Spleen (tissue), 11 donors: ENCODE results near the gene PIPOX. TPM values are rescaled to one million over a fixed set of nuclear protein-coding genes. Genes with fewer than 3 reads are reported as not detected.
A peak's percentile ranks its signal among the peaks of the same experiment; 100 is the strongest.

Source experiments
- DNase-seq: peaks from one replicate; pipeline ENCODE4 v3.0.0-alpha.2; 2020
- H3K27ac ChIP-seq, 8 donors: fragments of 200-600 bp; sonication (generic) in 7 of 8; 1 replicate in 4 of 8; 2 replicates in 4 of 8; pipeline versions ENCODE4 v1.5.0 to v1.8.0; 2016 to 2021; ENCODE audit warnings: inconsistent platforms in 4 of 8, mild to moderate bottlenecking in 4 of 8, moderate library complexity in 1 of 8
- H3K27me3 ChIP-seq, 7 donors: fragments of 200-600 bp; sonication (generic) in 6 of 7; replicated peaks in 1 of 7; 1 replicate in 4 of 7; 2 replicates in 3 of 7; pipeline versions ENCODE4 v1.5.0 to v1.8.0; 2016 to 2021; ENCODE audit warnings: inconsistent platforms in 3 of 7, mild to moderate bottlenecking in 1 of 7
- H3K36me3 ChIP-seq, 6 donors: fragments of 200-600 bp; sonication (generic) in 5 of 6; 1 replicate in 4 of 6; 2 replicates in 2 of 6; pipeline versions ENCODE4 v1.5.0 to v1.8.0; 2016 to 2021; ENCODE audit warnings: inconsistent platforms in 2 of 6
- H3K4me1 ChIP-seq, 6 donors: fragments of 200-600 bp; sonication (generic) in 5 of 6; 1 replicate in 3 of 6; 2 replicates in 3 of 6; pipeline versions ENCODE4 v1.5.0 to v1.8.0; 2016 to 2021; ENCODE audit warnings: inconsistent platforms in 3 of 6
- H3K4me3 ChIP-seq, 8 donors: fragments of 200-600 bp; sonication (generic) in 7 of 8; 1 replicate in 4 of 8; 2 replicates in 4 of 8; pipeline versions ENCODE4 v1.5.0 to v1.8.0; 2016 to 2021; ENCODE audit warnings: inconsistent platforms in 4 of 8, mild to moderate bottlenecking in 4 of 8, moderate library complexity in 2 of 8
- H3K9me3 ChIP-seq, 8 donors: fragments of 200-600 bp; sonication (generic) in 7 of 8; 1 replicate in 4 of 8; 2 replicates in 4 of 8; pipeline versions ENCODE4 v1.5.0 to v1.8.0; 2016 to 2021; ENCODE audit warnings: inconsistent platforms in 4 of 8
- CTCF ChIP-seq, 11 experiments: fragments of 200-600 bp in 7 of 11; fragments of 450-650 bp in 4 of 11; sonication (generic) in 4 of 11; IDR thresholded peaks in 8 of 11; conservative IDR thresholded peaks in 3 of 11; 1 replicate in 7 of 11; 2 replicates in 4 of 11; pipeline versions ENCODE4 v1.4.0 to v1.8.0; 2016 to 2021; ENCODE audit warnings: antibody characterized with exemption in 11 of 11, inconsistent platforms in 4 of 11, mild to moderate bottlenecking in 1 of 11
- POLR2A ChIP-seq, 3 donors: fragments of 450-650 bp; IDR thresholded peaks; one replicate each; pipeline ENCODE4 v1.5.1; 2017; ENCODE audit warnings: antibody characterized with exemption in 3 of 3, mild to moderate bottlenecking in 1 of 3
- POLR2AphosphoS5 ChIP-seq, 3 donors: sonication (generic); formaldehyde crosslinking; IDR thresholded peaks; one replicate each; pipeline ENCODE4 v1.5.1; 2017; ENCODE audit warnings: antibody characterized with exemption in 3 of 3
- WGBS, 5 donors: extraction: QIAGEN DNeasy Blood & Tissue Kit in 3 of 5; methylation state at CpG; one replicate each; pipeline versions ENCODE4 v1.1.5 to v1.1.7; 2013 to 2018; 5-methylcytosine and 5-hydroxymethylcytosine counted together
- intact Hi-C: fragments of 100-400 bp; cut with DNase I; formaldehyde crosslinking; loops from one replicate; pipeline ENCODE4 v1.15.0; 2023; ENCODE audit warnings: low total_unique reads
- polyA plus RNA-seq, 3 donors: library from polyadenylated mRNA; stranded (reverse); fragments of 200-250 nt; gene quantifications; one replicate each; pipeline ENCODE4 v1.2.1, GENCODE V29; 2013
- total RNA-seq, 7 donors: library from RNA; depleted of rRNA in 3 of 7; stranded (reverse); fragments of >200 nt in 3 of 7; fragmentation: NEBNext Ultra II Directional in 4 of 7; extraction: Animal tissue kit (Norgen Biotek cat#: 25700) in 4 of 7; gene quantifications; one replicate each; pipeline versions ENCODE4 v1.1.0 to v1.2.1, GENCODE V29; 2016 to 2021
- donor health status: healthy with polysubstance abuse.
- donor health status: DM: no; HTN: no; CAD: no; lungs with moderate emphysema.
- donor health status: DM: no; HTN: no; CAD: no.
- donor health status: Bipolar disorder and iron deficiency.
- donor health status: healthy.
- donor health status: DM: no; HTN: no; CAD: no.
- donor health status: DM: yes; HTN: yes; CAD: no.

Gene PIPOX
- total and polyA plus RNA-seq, 10 donors: 0.64 to 8.3 (median 4.7) TPM

GRCh38 chr17:29076722-29077121, 33.8 kb downstream of the PIPOX start:
- Histone ChIP-seq H3K27me3 (no peaks in the 10 kb centered on the region), H3K27ac (no peak overlapping the region), H3K4me3 (no peak overlapping the region), H3K9me3 (no peaks in the 10 kb centered on the region), H3K36me3 (peaks cover 0 to 79% (median 33%) of the 10 kb centered on the region in 6 donors), H3K4me1 (no peaks in the 10 kb centered on the region)
- intact Hi-C loops: no loop called here
- 90 to 98% (median 96%) methylated on average over 7 of the region's 7 CpGs for WGBS, 5 donors
- no peak for TF ChIP-seq POLR2AphosphoS5 (IDR thresholded peaks at IDR 0.05)
- TF ChIP-seq POLR2A (IDR thresholded peaks at IDR 0.05): no peak
- TF ChIP-seq CTCF (IDR thresholded peaks at IDR 0.05 in 8 of 11, conservative IDR thresholded peaks at IDR 0.05 in 3 of 11): no peak
- DNase-seq: no peak

GRCh38 chr17:29077320-29077719, 34.4 kb downstream of the PIPOX start:
- H3K4me3 ChIP-seq: no peak overlapping the region
- H3K4me1 ChIP-seq: no peaks in the 10 kb centered on the region
- no peak overlapping the region for H3K27ac ChIP-seq
- H3K36me3 ChIP-seq: peaks cover 0 to 85% (median 39%) of the 10 kb centered on the region in 6 donors
- intact Hi-C loops: no loop called here
- H3K9me3 ChIP-seq: no peaks in the 10 kb centered on the region
- H3K27me3 ChIP-seq: no peaks in the 10 kb centered on the region
- no peak for TF ChIP-seq POLR2AphosphoS5 (IDR thresholded peaks at IDR 0.05)
- no peak for TF ChIP-seq CTCF (IDR thresholded peaks at IDR 0.05 in 8 of 11, conservative IDR thresholded peaks at IDR 0.05 in 3 of 11)
- TF ChIP-seq POLR2A (IDR thresholded peaks at IDR 0.05): no peak
- DNase-seq: no peak
- WGBS, 5 donors: 91 to 98% (median 96%) methylated on average over 7 of the region's 7 CpGs

GRCh38 chr17:29078183-29079045, 35.5 kb downstream of the PIPOX start:
- peaks cover 0 to 96% (median 45%) of the 10 kb centered on the region in 6 donors for H3K36me3 ChIP-seq
- no peaks in the 10 kb centered on the region for H3K9me3 ChIP-seq
- no peak overlapping the region for H3K27ac ChIP-seq
- no peaks in the 10 kb centered on the region for H3K27me3 ChIP-seq
- WGBS, 5 donors: 79 to 93% (median 86%) methylated on average over 9 of the region's 9 CpGs
- DNase-seq: no peak
- no peak overlapping the region for H3K4me3 ChIP-seq
- TF ChIP-seq POLR2AphosphoS5 (IDR thresholded peaks at IDR 0.05) (no peak), CTCF (IDR thresholded peaks at IDR 0.05 in 8 of 11, conservative IDR thresholded peaks at IDR 0.05 in 3 of 11) (no peak), POLR2A (IDR thresholded peaks at IDR 0.05) (no peak)
- intact Hi-C loops: no loop called here
- no peaks in the 10 kb centered on the region for H3K4me1 ChIP-seq

- intact Hi-C loops: no loop called here
- 91 to 95% (median 95%) methylated on average over 16 of the region's 16 CpGs for WGBS, 5 donors
- H3K4me3 ChIP-seq: no peak overlapping the region
- no peaks in the 10 kb centered on the region for H3K9me3 ChIP-seq
- H3K27me3 ChIP-seq: no peaks in the 10 kb centered on the region
- DNase-seq: no peak
- H3K4me1 ChIP-seq: no peaks in the 10 kb centered on the region
- H3K36me3 ChIP-seq: peaks cover 0 to 100% (median 52%) of the 10 kb centered on the region in 6 donors
- TF ChIP-seq POLR2A (IDR thresholded peaks at IDR 0.05) (no peak), POLR2AphosphoS5 (IDR thresholded peaks at IDR 0.05) (peak in 1 of 3 donors; percentile 52)
- H3K27ac ChIP-seq: no peak overlapping the region
Measured at GRCh38 chr17:29079433-29079832, 36.5 kb downstream of the PIPOX start.
